H1 (cell line): ENCODE measurements around the gene RAB11B. TPM values are rescaled to one million over a fixed set of nuclear protein-coding genes. Genes with fewer than 3 reads are reported as not detected.

Experiments
- EGR1 ChIP-seq: IDR thresholded peaks from 2 replicates; pipeline ENCODE4 v1.6.1; 2011; ENCODE audit warnings: low read depth, low read length, borderline replicate concordance
- GTF2F1 ChIP-seq: IDR thresholded peaks from 2 replicates; pipeline ENCODE4 v1.6.1; 2012; ENCODE audit warnings: low read depth, low read length, improper control_type of control experiment, borderline replicate concordance
- HDAC6 ChIP-seq: IDR thresholded peaks from one replicate; pipeline ENCODE4 v1.7.1; 2012; ENCODE audit warnings: low read depth, mild to moderate bottlenecking, inconsistent platforms, low read length, moderate library complexity
- PHF8 ChIP-seq: fragments of 200-600 bp; sonication (generic); conservative IDR thresholded peaks from 2 replicates; pipeline ENCODE4 v1.7.1; 2012; ENCODE audit warnings: low read depth, mild to moderate bottlenecking, inconsistent platforms, low read length, moderate library complexity
- SP1 ChIP-seq: IDR thresholded peaks from 2 replicates; pipeline ENCODE4 v1.6.1; 2011; ENCODE audit warnings: low read depth, low read length
- TCF12 ChIP-seq: IDR thresholded peaks from 2 replicates; pipeline ENCODE4 v1.6.1; 2011; ENCODE audit warnings: low read depth, mild to moderate bottlenecking, low read length
- YY1 ChIP-seq: IDR thresholded peaks from 2 replicates; pipeline ENCODE4 v1.6.1; 2011; ENCODE audit warnings: low read depth, mild to moderate bottlenecking, low read length
- ZNF274 ChIP-seq: IDR thresholded peaks from 2 replicates; pipeline ENCODE4 v1.7.0; 2012; ENCODE audit warnings: low read length, borderline replicate concordance; ENCODE audit errors: extremely low read depth
- polyA plus RNA-seq, 7 experiments: library from polyadenylated mRNA; depleted of rRNA in 3 of 7; stranded (reverse) in 5 of 7; unstranded in 2 of 7; fragments of >200 nt in 5 of 7; fragments of 200-250 nt in 2 of 7; gene quantifications; 1 replicate in 5 of 7; 2 replicates in 1 of 7; 4 replicates in 1 of 7; pipeline versions ENCODE4 v1.2.1 to v1.2.3, GENCODE V29; 2011 to 2013; ENCODE audit warnings: missing spikeins in 2 of 7, mixed read lengths in 2 of 7
- total RNA-seq: library from RNA; stranded (reverse); fragmentation: NEBNext Ultra II Directional; extraction: Animal tissue kit (Norgen Biotek cat#: 25700); gene quantifications from 2 replicates; pipeline ENCODE4 v1.2.1, GENCODE V29; 2021
- TF ChIP-seq, protein P1 (sequence below): fragments of 300-600 bp; sonication (generic); IDR thresholded peaks from 2 replicates; pipeline ENCODE4 v1.7.1; 2012; ENCODE audit warnings: low read length, moderate library complexity, mild to moderate bottlenecking, inconsistent platforms; ENCODE audit not compliant: insufficient replicate concordance

Gene RAB11B
- total and polyA plus RNA-seq, 2 of the 8 experiments (the other 6 are each of a cell fraction or from before 2014, with no cell fraction given): 50.2 to 85.8 TPM

DNA sequence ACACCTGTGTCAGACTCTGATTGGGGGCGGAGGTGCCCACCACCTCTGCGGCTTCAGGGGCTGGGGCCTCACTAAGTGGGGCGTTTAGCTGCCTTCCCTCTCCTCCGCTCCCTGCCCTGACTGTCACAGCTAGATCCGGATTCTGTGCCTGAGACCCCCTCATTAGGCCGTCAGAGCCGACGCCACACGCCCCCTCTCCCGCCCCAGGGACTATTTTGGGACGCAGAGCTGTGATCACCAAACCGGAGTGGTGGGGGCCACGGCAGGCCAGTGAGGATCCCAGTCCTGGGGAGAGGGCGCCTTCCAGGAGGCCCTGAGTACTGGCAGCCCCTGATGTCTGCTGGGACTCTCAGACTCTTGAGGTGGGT lies 47.9 kb upstream of the RAB11B start (continued):
- TF ChIP-seq, protein P1, sequence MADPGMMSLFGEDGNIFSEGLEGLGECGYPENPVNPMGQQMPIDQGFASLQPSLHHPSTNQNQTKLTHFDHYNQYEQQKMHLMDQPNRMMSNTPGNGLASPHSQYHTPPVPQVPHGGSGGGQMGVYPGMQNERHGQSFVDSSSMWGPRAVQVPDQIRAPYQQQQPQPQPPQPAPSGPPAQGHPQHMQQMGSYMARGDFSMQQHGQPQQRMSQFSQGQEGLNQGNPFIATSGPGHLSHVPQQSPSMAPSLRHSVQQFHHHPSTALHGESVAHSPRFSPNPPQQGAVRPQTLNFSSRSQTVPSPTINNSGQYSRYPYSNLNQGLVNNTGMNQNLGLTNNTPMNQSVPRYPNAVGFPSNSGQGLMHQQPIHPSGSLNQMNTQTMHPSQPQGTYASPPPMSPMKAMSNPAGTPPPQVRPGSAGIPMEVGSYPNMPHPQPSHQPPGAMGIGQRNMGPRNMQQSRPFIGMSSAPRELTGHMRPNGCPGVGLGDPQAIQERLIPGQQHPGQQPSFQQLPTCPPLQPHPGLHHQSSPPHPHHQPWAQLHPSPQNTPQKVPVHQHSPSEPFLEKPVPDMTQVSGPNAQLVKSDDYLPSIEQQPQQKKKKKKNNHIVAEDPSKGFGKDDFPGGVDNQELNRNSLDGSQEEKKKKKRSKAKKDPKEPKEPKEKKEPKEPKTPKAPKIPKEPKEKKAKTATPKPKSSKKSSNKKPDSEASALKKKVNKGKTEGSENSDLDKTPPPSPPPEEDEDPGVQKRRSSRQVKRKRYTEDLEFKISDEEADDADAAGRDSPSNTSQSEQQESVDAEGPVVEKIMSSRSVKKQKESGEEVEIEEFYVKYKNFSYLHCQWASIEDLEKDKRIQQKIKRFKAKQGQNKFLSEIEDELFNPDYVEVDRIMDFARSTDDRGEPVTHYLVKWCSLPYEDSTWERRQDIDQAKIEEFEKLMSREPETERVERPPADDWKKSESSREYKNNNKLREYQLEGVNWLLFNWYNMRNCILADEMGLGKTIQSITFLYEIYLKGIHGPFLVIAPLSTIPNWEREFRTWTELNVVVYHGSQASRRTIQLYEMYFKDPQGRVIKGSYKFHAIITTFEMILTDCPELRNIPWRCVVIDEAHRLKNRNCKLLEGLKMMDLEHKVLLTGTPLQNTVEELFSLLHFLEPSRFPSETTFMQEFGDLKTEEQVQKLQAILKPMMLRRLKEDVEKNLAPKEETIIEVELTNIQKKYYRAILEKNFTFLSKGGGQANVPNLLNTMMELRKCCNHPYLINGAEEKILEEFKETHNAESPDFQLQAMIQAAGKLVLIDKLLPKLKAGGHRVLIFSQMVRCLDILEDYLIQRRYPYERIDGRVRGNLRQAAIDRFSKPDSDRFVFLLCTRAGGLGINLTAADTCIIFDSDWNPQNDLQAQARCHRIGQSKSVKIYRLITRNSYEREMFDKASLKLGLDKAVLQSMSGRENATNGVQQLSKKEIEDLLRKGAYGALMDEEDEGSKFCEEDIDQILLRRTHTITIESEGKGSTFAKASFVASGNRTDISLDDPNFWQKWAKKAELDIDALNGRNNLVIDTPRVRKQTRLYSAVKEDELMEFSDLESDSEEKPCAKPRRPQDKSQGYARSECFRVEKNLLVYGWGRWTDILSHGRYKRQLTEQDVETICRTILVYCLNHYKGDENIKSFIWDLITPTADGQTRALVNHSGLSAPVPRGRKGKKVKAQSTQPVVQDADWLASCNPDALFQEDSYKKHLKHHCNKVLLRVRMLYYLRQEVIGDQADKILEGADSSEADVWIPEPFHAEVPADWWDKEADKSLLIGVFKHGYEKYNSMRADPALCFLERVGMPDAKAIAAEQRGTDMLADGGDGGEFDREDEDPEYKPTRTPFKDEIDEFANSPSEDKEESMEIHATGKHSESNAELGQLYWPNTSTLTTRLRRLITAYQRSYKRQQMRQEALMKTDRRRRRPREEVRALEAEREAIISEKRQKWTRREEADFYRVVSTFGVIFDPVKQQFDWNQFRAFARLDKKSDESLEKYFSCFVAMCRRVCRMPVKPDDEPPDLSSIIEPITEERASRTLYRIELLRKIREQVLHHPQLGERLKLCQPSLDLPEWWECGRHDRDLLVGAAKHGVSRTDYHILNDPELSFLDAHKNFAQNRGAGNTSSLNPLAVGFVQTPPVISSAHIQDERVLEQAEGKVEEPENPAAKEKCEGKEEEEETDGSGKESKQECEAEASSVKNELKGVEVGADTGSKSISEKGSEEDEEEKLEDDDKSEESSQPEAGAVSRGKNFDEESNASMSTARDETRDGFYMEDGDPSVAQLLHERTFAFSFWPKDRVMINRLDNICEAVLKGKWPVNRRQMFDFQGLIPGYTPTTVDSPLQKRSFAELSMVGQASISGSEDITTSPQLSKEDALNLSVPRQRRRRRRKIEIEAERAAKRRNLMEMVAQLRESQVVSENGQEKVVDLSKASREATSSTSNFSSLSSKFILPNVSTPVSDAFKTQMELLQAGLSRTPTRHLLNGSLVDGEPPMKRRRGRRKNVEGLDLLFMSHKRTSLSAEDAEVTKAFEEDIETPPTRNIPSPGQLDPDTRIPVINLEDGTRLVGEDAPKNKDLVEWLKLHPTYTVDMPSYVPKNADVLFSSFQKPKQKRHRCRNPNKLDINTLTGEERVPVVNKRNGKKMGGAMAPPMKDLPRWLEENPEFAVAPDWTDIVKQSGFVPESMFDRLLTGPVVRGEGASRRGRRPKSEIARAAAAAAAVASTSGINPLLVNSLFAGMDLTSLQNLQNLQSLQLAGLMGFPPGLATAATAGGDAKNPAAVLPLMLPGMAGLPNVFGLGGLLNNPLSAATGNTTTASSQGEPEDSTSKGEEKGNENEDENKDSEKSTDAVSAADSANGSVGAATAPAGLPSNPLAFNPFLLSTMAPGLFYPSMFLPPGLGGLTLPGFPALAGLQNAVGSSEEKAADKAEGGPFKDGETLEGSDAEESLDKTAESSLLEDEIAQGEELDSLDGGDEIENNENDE: no peak
- TF ChIP-seq TCF12 (no peak), HDAC6 (no peak), ZNF274 (no peak), EGR1 (no peak), YY1 (no peak), SP1 (no peak), PHF8 (no peak), GTF2F1 (no peak)
